IMR-90 (cell line): ENCODE data around the gene MET. TPM values are rescaled to one million over a fixed set of nuclear protein-coding genes. Genes with fewer than 3 reads are reported as not detected.

Source experiments
- ATAC-seq: fragments of 200-7000 bp; cut with Tn5 transposase; 2 replicates; pipeline ENCODE4 v1.9.1; 2020; ENCODE audit warnings: low read depth, mild to moderate bottlenecking, moderate library complexity
- Bru-seq: library from RNA; stranded (reverse); fragments of 400-500 nt; gene quantifications from one replicate; lab custom pipeline; 2021; lab: Mats Ljungman, UMichigan
- BruChase-seq, 2 experiments: library from RNA; stranded (reverse); fragments of 400-500 nt; gene quantifications; one replicate each; lab custom pipeline; 2021; lab: Mats Ljungman, UMichigan
- BruUV-seq: library from RNA; stranded (reverse); fragments of 400-500 nt; replicated peaks from 2 replicates; lab custom pipeline; 2021; lab: Mats Ljungman, UMichigan
- CTCF ChIA-PET: fragments of 300-600 bp; formaldehyde crosslinking; extraction: SDS; loops from one replicate; lab custom pipeline; 2021; ENCODE audit warnings: antibody characterized with exemption; lab: Yijun Ruan, JAX
- POLR2A ChIA-PET: fragments of 300-600 bp; sonication (Branson Sonifier 250); formaldehyde crosslinking; loops from one replicate; lab custom pipeline; 2022; ENCODE audit warnings: antibody characterized with exemption; ENCODE audit not compliant: unreplicated experiment; lab: Charles Lee
- DNase-seq: peaks from one replicate; pipeline ENCODE4 v3.0.0; 2013
- H2AFZ ChIP-seq: replicated peaks from 2 replicates; pipeline ENCODE3; 2013; ENCODE audit warnings: low read length, mild to moderate bottlenecking; ENCODE audit not compliant: poor library complexity
- H2AK5ac ChIP-seq: 2 replicates; pipeline ENCODE4 v1.6.1; 2013; ENCODE audit warnings: low read depth, low read length, inconsistent platforms
- H2AK9ac ChIP-seq: replicated peaks from 2 replicates; pipeline ENCODE3; 2013; ENCODE audit warnings: mild to moderate bottlenecking, low read depth, low read length, moderate library complexity; ENCODE audit not compliant: poor library complexity
- H2BK120ac ChIP-seq: 2 replicates; pipeline ENCODE4 v1.6.1; 2013; ENCODE audit warnings: low read depth, low read length, inconsistent platforms
- H2BK15ac ChIP-seq: 3 replicates; pipeline ENCODE4 v1.6.1; 2013; ENCODE audit warnings: low read depth, low read length, inconsistent platforms
- H2BK20ac ChIP-seq: 2 replicates; pipeline ENCODE4 v1.6.1; 2013; ENCODE audit warnings: low read depth, mild to moderate bottlenecking, inconsistent platforms, low read length, moderate library complexity
- H2BK5ac ChIP-seq: 2 replicates; pipeline ENCODE4 v1.6.1; 2013; ENCODE audit warnings: mild to moderate bottlenecking, low read depth, low read length, inconsistent platforms; ENCODE audit not compliant: poor library complexity, severe bottlenecking
- H3K14ac ChIP-seq: replicated peaks from 2 replicates; pipeline ENCODE4 v1.6.1; 2013; ENCODE audit warnings: low read depth, low read length, inconsistent platforms
- H3K18ac ChIP-seq: 2 replicates; pipeline ENCODE4 v1.6.1; 2013; ENCODE audit warnings: low read depth, low read length, control low read depth
- H3K23ac ChIP-seq: 2 replicates; pipeline ENCODE4 v1.6.1; 2013; ENCODE audit warnings: low read depth, low read length, inconsistent platforms
- H3K27ac ChIP-seq: 2 replicates; pipeline ENCODE4 v1.5.1; 2013; ENCODE audit warnings: mild to moderate bottlenecking, control low read depth, low read length; ENCODE audit not compliant: insufficient read depth
- H3K27me3 ChIP-seq: 2 replicates; pipeline ENCODE4 v1.6.1; 2013; ENCODE audit warnings: low read length; ENCODE audit not compliant: control insufficient read depth, insufficient read depth
- H3K36me3 ChIP-seq: 2 replicates; pipeline ENCODE4 v1.6.1; 2013; ENCODE audit warnings: low read length, mixed read lengths; ENCODE audit not compliant: control insufficient read depth, insufficient read depth
- H3K4ac ChIP-seq: 2 replicates; pipeline ENCODE4 v1.6.1; 2013; ENCODE audit warnings: low read depth, low read length, inconsistent platforms
- H3K4me1 ChIP-seq: 2 replicates; pipeline ENCODE4 v1.6.1; 2013; ENCODE audit warnings: low read length, mixed read lengths; ENCODE audit not compliant: control insufficient read depth, insufficient read depth
- H3K4me2 ChIP-seq: 2 replicates; pipeline ENCODE4 v1.6.1; 2013; ENCODE audit warnings: low read depth, mild to moderate bottlenecking, control low read depth, low read length, moderate library complexity
- H3K4me3 ChIP-seq: 2 replicates; pipeline ENCODE4 v1.5.1; 2013; ENCODE audit warnings: low read depth, mild to moderate bottlenecking, control low read depth, low read length, moderate library complexity; ENCODE audit not compliant: insufficient read depth
- H3K56ac ChIP-seq: 2 replicates; pipeline ENCODE4 v1.6.1; 2013; ENCODE audit warnings: low read length, inconsistent platforms; ENCODE audit not compliant: insufficient read depth; ENCODE audit errors: extremely low read depth
- H3K79me1 ChIP-seq, 2 experiments: 2 replicates each; pipeline ENCODE4 v1.6.1; 2013; ENCODE audit warnings: low read length in 2 of 2, inconsistent platforms in 1 of 2, low read depth in 1 of 2
- H3K9ac ChIP-seq: 2 replicates; pipeline ENCODE4 v1.6.1; 2013; ENCODE audit warnings: low read depth, low read length, control low read depth
- H3K9me1 ChIP-seq: 2 replicates; pipeline ENCODE4 v1.6.1; 2013; ENCODE audit warnings: low read length, inconsistent platforms; ENCODE audit not compliant: insufficient read depth
- H3K9me3 ChIP-seq: 2 replicates; pipeline ENCODE4 v1.6.1; 2013; ENCODE audit warnings: low read length; ENCODE audit not compliant: control insufficient read depth, insufficient read depth
- H4K20me1 ChIP-seq: 2 replicates; pipeline ENCODE4 v1.6.1; 2013; ENCODE audit warnings: low read length, inconsistent platforms; ENCODE audit not compliant: insufficient read depth
- H4K5ac ChIP-seq: 2 replicates; pipeline ENCODE4 v1.6.1; 2013; ENCODE audit warnings: mild to moderate bottlenecking, low read depth, low read length, control low read depth
- H4K8ac ChIP-seq, 2 experiments: 2 replicates each; pipeline ENCODE4 v1.6.1; 2013; ENCODE audit warnings: low read depth in 2 of 2, low read length in 2 of 2, control low read depth in 1 of 2, inconsistent platforms in 1 of 2
- H4K91ac ChIP-seq: 2 replicates; pipeline ENCODE4 v1.6.1; 2013; ENCODE audit warnings: low read depth, low read length, inconsistent platforms; ENCODE audit not compliant: insufficient read depth
- BHLHE40 ChIP-seq: fragments of 150-350 bp; IDR thresholded peaks from 2 replicates; pipeline ENCODE4 v1.6.1; 2016; ENCODE audit warnings: mild to moderate bottlenecking, low read depth, low read length
- CEBPB ChIP-seq: IDR thresholded peaks from 2 replicates; pipeline ENCODE4 v1.6.1; 2012; ENCODE audit warnings: low read depth, low read length, improper control_type of control experiment
- CHD1 ChIP-seq: IDR thresholded peaks from 2 replicates; pipeline ENCODE4 v1.6.1; 2012; ENCODE audit warnings: low read depth, low read length, improper control_type of control experiment
- CTCF ChIP-seq: conservative IDR thresholded peaks from 2 replicates; pipeline ENCODE4 v1.5.1; 2012; ENCODE audit warnings: mild to moderate bottlenecking, low read depth, low read length, improper control_type of control experiment
- FOS ChIP-seq: fragments of 150-350 bp; IDR thresholded peaks from 2 replicates; pipeline ENCODE4 v1.6.1; 2016; ENCODE audit warnings: low read depth, low read length
- MAFK ChIP-seq: IDR thresholded peaks from 2 replicates; pipeline ENCODE4 v1.6.1; 2012; ENCODE audit warnings: low read depth, low read length, improper control_type of control experiment
- NFE2L2 ChIP-seq: fragments of 150-350 bp; IDR thresholded peaks from 2 replicates; pipeline ENCODE4 v1.6.1; 2016; ENCODE audit warnings: low read depth, mild to moderate bottlenecking, low read length
- POLR2A ChIP-seq: IDR thresholded peaks from 2 replicates; pipeline ENCODE4 v1.6.1; 2012; ENCODE audit warnings: mild to moderate bottlenecking, low read depth, low read length
- RAD21 ChIP-seq: IDR thresholded peaks from 2 replicates; pipeline ENCODE4 v1.6.1; 2012; ENCODE audit warnings: low read length, improper control_type of control experiment
- RFX5 ChIP-seq: IDR thresholded peaks from 2 replicates; pipeline ENCODE4 v1.8.0; 2012; ENCODE audit warnings: low read depth, mild to moderate bottlenecking, low read length, moderate library complexity
- SMC3 ChIP-seq: fragments of 150-350 bp; IDR thresholded peaks from 2 replicates; pipeline ENCODE4 v1.6.1; 2016; ENCODE audit warnings: low read depth, mild to moderate bottlenecking, antibody characterized with exemption, low read length, moderate library complexity
- WGBS, 2 experiments: methylation state at CpG; one replicate each; pipeline versions ENCODE4 v1.1.5 to v1.1.7; 2013; ENCODE audit warnings: missing lambda C conversion rate in 2 of 2; ENCODE audit not compliant: insufficient read length in 1 of 2; ENCODE audit errors: extremely low coverage in 2 of 2; 5-methylcytosine and 5-hydroxymethylcytosine counted together
- dilution Hi-C: fragments of 300-500 bp; cut with HindIII; formaldehyde crosslinking; loops from one replicate; pipeline ENCODE4 v1.14.3; 2018; ENCODE audit warnings: low sequenced_read_pairs; ENCODE audit not compliant: unreplicated experiment
- in situ Hi-C: fragments of 300-500 bp; cut with MboI; formaldehyde crosslinking; loops from 3 replicates; pipeline ENCODE4 v1.14.3; 2019; ENCODE audit warnings: low sequenced_read_pairs, inconsistent platforms, mixed read lengths
- intact Hi-C: fragments of 100-400 bp; cut with micrococcal nuclease; formaldehyde crosslinking; loops from 2 replicates; pipeline ENCODE4 v1.10.0; 2022
- long read RNA-seq: library from polyadenylated mRNA; unstranded; transcript quantifications from one replicate; pipeline ENCODE4 v2.0.0, GENCODE V29; 2021; ENCODE audit not compliant: unreplicated experiment
- polyA plus RNA-seq, 3 experiments: library from polyadenylated mRNA; depleted of rRNA; stranded (reverse); fragments of >200 nt; gene quantifications; 2 replicates each; pipeline ENCODE4 v1.2.3, GENCODE V29; 2012; ENCODE audit warnings: low replicate concordance in 1 of 3
- total RNA-seq: library from RNA; depleted of rRNA; stranded (reverse); fragments of >200 nt; gene quantifications from 2 replicates; pipeline ENCODE4 v1.2.3, GENCODE V29; 2012; rRNA removed
- TF ChIP-seq, protein P1 (sequence below): fragments of 150-350 bp; IDR thresholded peaks from 2 replicates; pipeline ENCODE4 v1.6.1; 2016; ENCODE audit warnings: low read depth, mild to moderate bottlenecking, low read length, moderate library complexity, borderline replicate concordance

The MET gene
- total RNA-seq (68.0 and 84.6 TPM in 2 replicates), polyA plus RNA-seq (2012; rRNA removed) (14.5 and 15.0 TPM in 2 replicates), Bru-seq, nascent RNA (percentile 74 among the genes with signal in this experiment), BruChase-seq, experiment 1, labeled RNA remaining after a 6-hour chase (percentile 58 among the genes with signal in this experiment), BruChase-seq, experiment 2, labeled RNA remaining after a 2-hour chase (percentile 53 among the genes with signal in this experiment)
- 7.0 and 7.9 TPM in 2 replicates for polyA plus RNA-seq (2012; cell fraction: cytosol; rRNA removed)
- polyA plus RNA-seq (2012; cell fraction: nucleus; rRNA removed; ENCODE audit: low replicate concordance): 3.0 and 10.6 TPM in 2 replicates
- long read RNA-seq, full-length matches to known transcripts: 1 of 17 reads
- long read RNA-seq, partial matches to known transcripts: 11 of 17 reads
- long read RNA-seq, other reads (novel, unspliced or antisense): 5 of 17 reads

- peak within 1 kb of the TSS; percentile 57 to 78 for H4K8ac ChIP-seq
- H3K79me1 ChIP-seq: peaks cover 16 to 27% of the 10 kb centered on the region in 2 experiments; a peak in 3 of 4 replicates
- ATAC-seq (peak; percentile 93), DNase-seq (peak; percentile 72)
- H3K56ac ChIP-seq: peak within 1 kb of the TSS; percentile 78
- intact Hi-C loops: loop anchor here (1.0 to 5.0 kb wide), 5 partner anchors 45 to 500 kb away; no protein-coding TSS in a partner anchor
- H2BK5ac ChIP-seq: peak within 1 kb of the TSS; percentile 78
- 4% methylated on average over 43 of the region's 101 CpGs; no CpG with 5 or more reads in 1 of the 2 experiments for WGBS, 2 experiments
- H3K14ac ChIP-seq: peak within 1 kb of the TSS; percentile 90
- dilution Hi-C loops: no loop called here
- H4K91ac ChIP-seq: peak within 1 kb of the TSS; percentile 78
- H3K9me3 ChIP-seq: no peaks in the 10 kb centered on the region
- CTCF ChIA-PET: interaction anchor here (0.6 to 1.1 kb wide), 5 partner anchors 16 to 148 kb away, joined by 3 to 8 read pairs (median 4); no protein-coding TSS in a partner anchor
- H3K4me1 ChIP-seq: peaks cover 5% of the 10 kb centered on the region
- peak within 1 kb of the TSS; percentile 69 for H3K4me3 ChIP-seq
- peak within 1 kb of the TSS; percentile 43 for H2BK20ac ChIP-seq
- peak within 1 kb of the TSS; percentile 95 for H3K4me2 ChIP-seq
- POLR2A ChIA-PET: interaction anchor here (0.7 kb wide), 1 partner anchor 213 kb away, joined by 5 read pairs; no protein-coding TSS in a partner anchor
- H2BK15ac ChIP-seq: peak within 1 kb of the TSS; percentile 65; the same call in 2 of the 3 replicates
- peak within 1 kb of the TSS; percentile 89 for H3K4ac ChIP-seq
- H2AK9ac ChIP-seq: peak within 1 kb of the TSS; percentile 56
- peak within 1 kb of the TSS; percentile 98 for H2AFZ ChIP-seq
- peak within 1 kb of the TSS; percentile 62 for H3K9ac ChIP-seq
- peaks cover 3% of the 10 kb centered on the region; the same call in 1 of the 2 replicates for H3K9me1 ChIP-seq
- H4K20me1 ChIP-seq: no peaks in the 10 kb centered on the region
- peak within 1 kb of the TSS; percentile 95 for H3K23ac ChIP-seq
- H2BK120ac ChIP-seq: peak within 1 kb of the TSS; percentile 84
- BruUV-seq: no TSS peak
- peak within 1 kb of the TSS; percentile 44 for H3K18ac ChIP-seq
- H3K36me3 ChIP-seq: no peaks in the 10 kb centered on the region
- peak within 1 kb of the TSS; percentile 27 for H4K5ac ChIP-seq
- peak within 1 kb of the TSS; percentile 78 for H3K27ac ChIP-seq
- H3K27me3 ChIP-seq: no peaks in the 10 kb centered on the region
- in situ Hi-C loops: no loop called here
- peak within 1 kb of the TSS; percentile 48 for H2AK5ac ChIP-seq
- TF ChIP-seq MAFK: no peak
- peak; percentile 34; the same call in 1 of the 2 replicates for TF ChIP-seq FOS
- TF ChIP-seq RAD21: peak; percentile 82
- peak; percentile 73 for TF ChIP-seq SMC3
- peak; percentile 50; the same call in 1 of the 2 replicates for TF ChIP-seq POLR2A
- peak; percentile 68 for TF ChIP-seq CTCF
- TF ChIP-seq BHLHE40: peak; percentile 95
- peak; percentile 11; the same call in 1 of the 2 replicates for TF ChIP-seq NFE2L2
- TF ChIP-seq CHD1: no peak
- TF ChIP-seq CEBPB: no peak
- TF ChIP-seq, protein P1, sequence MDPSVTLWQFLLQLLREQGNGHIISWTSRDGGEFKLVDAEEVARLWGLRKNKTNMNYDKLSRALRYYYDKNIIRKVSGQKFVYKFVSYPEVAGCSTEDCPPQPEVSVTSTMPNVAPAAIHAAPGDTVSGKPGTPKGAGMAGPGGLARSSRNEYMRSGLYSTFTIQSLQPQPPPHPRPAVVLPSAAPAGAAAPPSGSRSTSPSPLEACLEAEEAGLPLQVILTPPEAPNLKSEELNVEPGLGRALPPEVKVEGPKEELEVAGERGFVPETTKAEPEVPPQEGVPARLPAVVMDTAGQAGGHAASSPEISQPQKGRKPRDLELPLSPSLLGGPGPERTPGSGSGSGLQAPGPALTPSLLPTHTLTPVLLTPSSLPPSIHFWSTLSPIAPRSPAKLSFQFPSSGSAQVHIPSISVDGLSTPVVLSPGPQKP: no peak
- no peak for TF ChIP-seq RFX5
Observed at GRCh38 chr7:116671681-116672595, at the start of gene MET. Gene MET, plus strand, starts transcription at chr7:116672196. Its CDS starts 26,889 bp downstream, at chr7:116699085.
